Neural crest cell (in vitro differentiated cells): Measurements from ENCODE around the gene CST11. TPM values are rescaled to one million over a fixed set of nuclear protein-coding genes. Genes with fewer than 3 reads are reported as not detected.

Experiments used
- DNase-seq: peaks from one replicate; pipeline ENCODE4 v3.0.0; 2021; ENCODE audit warnings: low read depth, mixed read lengths, low spot score
- H3K27ac Mint-ChIP-seq: one replicate; pipeline ENCODE4 v1.8.0; 2021; ENCODE audit warnings: mild to moderate bottlenecking, mixed read lengths; ENCODE audit not compliant: unreplicated experiment
- H3K27me3 Mint-ChIP-seq: 2 replicates; pipeline ENCODE4 v1.8.0; 2021; ENCODE audit warnings: low read depth, mild to moderate bottlenecking, mixed read lengths
- H3K36me3 Mint-ChIP-seq: 2 replicates; pipeline ENCODE4 v1.8.0; 2021; ENCODE audit warnings: low read depth, mild to moderate bottlenecking, mixed read lengths
- H3K4me1 Mint-ChIP-seq: 2 replicates; pipeline ENCODE4 v1.8.0; 2021; ENCODE audit warnings: mixed read lengths
- H3K4me3 Mint-ChIP-seq: one replicate; pipeline ENCODE4 v1.8.0; 2021; ENCODE audit warnings: mild to moderate bottlenecking, mixed read lengths
- H3K9me3 Mint-ChIP-seq: 2 replicates; pipeline ENCODE4 v1.8.0; 2021; ENCODE audit warnings: mixed read lengths
- CTCF ChIP-seq: fragments of 200-600 bp; sonication (generic); conservative IDR thresholded peaks from 2 replicates; pipeline ENCODE4 v1.5.0; 2021; ENCODE audit warnings: antibody characterized with exemption, mild to moderate bottlenecking
- total RNA-seq: library from RNA; stranded (reverse); gene quantifications from 2 replicates; pipeline ENCODE4 v1.2.1, GENCODE V29; 2021

Gene CST11
- total RNA-seq, 1 donor from 2014 or later = not detected

GRCh38 chr20:23401051-23401450 is 51.6 kb downstream of the CST11 start:
- Mint-ChIP-seq H3K4me3 (no peak overlapping the region), H3K27ac (no peak overlapping the region), H3K9me3 (no peaks in the 10 kb centered on the region), H3K4me1 (peaks cover 4% of the 10 kb centered on the region), H3K27me3 (no peaks in the 10 kb centered on the region), H3K36me3 (no peaks in the 10 kb centered on the region)
- DNase-seq = no peak
- no peak for TF ChIP-seq CTCF

Other genes with a start within 250 kb of the CST11 start
- 33.9 and 38.1 TPM in 2 replicates for gene NXT1, start 102.1 kb downstream of the CST11 start, total RNA-seq
- gene GZF1, start 90.7 kb downstream of the CST11 start, total RNA-seq = 21.9 and 24.4 TPM in 2 replicates
- 14.6 and 14.7 TPM in 2 replicates for gene NAPB, start 31.4 kb downstream of the CST11 start, total RNA-seq
- gene CSTL1, start 13.2 kb downstream of the CST11 start, total RNA-seq = not detected in 2 replicates
- not detected in 2 replicates for gene CST8, start 38.2 kb upstream of the CST11 start, total RNA-seq
- gene CST9L, start 115.6 kb upstream of the CST11 start, total RNA-seq = not detected in 2 replicates
- not detected in 2 replicates for gene CST9, start 153.0 kb upstream of the CST11 start, total RNA-seq
- gene CST3, start 185.1 kb upstream of the CST11 start, total RNA-seq = 145 and 146 TPM in 2 replicates
- gene CST4, start 236.2 kb upstream of the CST11 start, total RNA-seq = not detected in 2 replicates